Activated naive CD8-positive, alpha-beta T cell treated with anti-CD3 and anti-CD28 coated beads, Interleukin-2, amount 50 U/mL, for 24 hours (primary cell): ENCODE results near the gene SHOX.

Source experiments
- ATAC-seq: fragments of 150-1000 bp; cut with Tn5 transposase; one replicate; pipeline ENCODE4 v1.10.0; 2021
- DNase-seq: peaks from one replicate; pipeline ENCODE4 v3.0.0; 2021
- H3K27ac Mint-ChIP-seq: one replicate; pipeline ENCODE4 v1.8.0; 2021; ENCODE audit warnings: mild to moderate bottlenecking, mixed read lengths
- H3K27me3 Mint-ChIP-seq: one replicate; pipeline ENCODE4 v1.8.0; 2021; ENCODE audit warnings: mixed read lengths
- H3K36me3 Mint-ChIP-seq: one replicate; pipeline ENCODE4 v1.8.0; 2021; ENCODE audit warnings: low read depth, mixed read lengths
- H3K4me1 Mint-ChIP-seq: one replicate; pipeline ENCODE4 v1.8.0; 2021; ENCODE audit warnings: mixed read lengths
- H3K4me3 Mint-ChIP-seq: one replicate; pipeline ENCODE4 v1.8.0; 2021; ENCODE audit warnings: mild to moderate bottlenecking, moderate library complexity, mixed read lengths
- H3K9me3 Mint-ChIP-seq: one replicate; pipeline ENCODE4 v1.8.0; 2021; ENCODE audit warnings: mixed read lengths

The SHOX gene

GRCh38 chrX:689983-690382 lies 59.4 kb downstream of the SHOX start:
- ATAC-seq: no peak

GRCh38 chrX:694800-695199 lies 64.2 kb downstream of the SHOX start:
- no peaks in the 10 kb centered on the region for H3K36me3 Mint-ChIP-seq
- no peak overlapping the region for H3K27ac Mint-ChIP-seq
- DNase-seq (no peak), ATAC-seq (no peak)
- no peak overlapping the region for H3K4me3 Mint-ChIP-seq
- peaks cover 4% of the 10 kb centered on the region for H3K27me3 Mint-ChIP-seq
- H3K9me3 Mint-ChIP-seq: peaks cover 10% of the 10 kb centered on the region
- peaks cover 3% of the 10 kb centered on the region for H3K4me1 Mint-ChIP-seq

More at GRCh38 chrX:689983-690382, 59.4 kb downstream of the SHOX start:
- Mint-ChIP-seq H3K9me3 (peaks cover 11% of the 10 kb centered on the region), H3K27ac (no peak overlapping the region), H3K27me3 (no peaks in the 10 kb centered on the region), H3K4me1 (no peaks in the 10 kb centered on the region), H3K4me3 (no peak overlapping the region), H3K36me3 (no peaks in the 10 kb centered on the region)
- no peak for DNase-seq

- Mint-ChIP-seq H3K36me3 (no peaks in the 10 kb centered on the region), H3K4me3 (no peak overlapping the region), H3K9me3 (peaks cover 10% of the 10 kb centered on the region), H3K27ac (no peak overlapping the region), H3K27me3 (peaks cover 4% of the 10 kb centered on the region), H3K4me1 (peaks cover 3% of the 10 kb centered on the region)
- ATAC-seq (no peak), DNase-seq (no peak)
Measured at GRCh38 chrX:698206-698605, 67.6 kb downstream of the SHOX start.

GRCh38 chrX:700936-701335 lies 70.3 kb downstream of the SHOX start:
- DNase-seq (no peak), ATAC-seq (no peak)
- no peak overlapping the region for H3K4me3 Mint-ChIP-seq
- H3K9me3 Mint-ChIP-seq: peaks cover 5% of the 10 kb centered on the region
- no peaks in the 10 kb centered on the region for H3K36me3 Mint-ChIP-seq
- H3K27ac Mint-ChIP-seq: no peak overlapping the region
- H3K4me1 Mint-ChIP-seq: peaks cover 3% of the 10 kb centered on the region
- H3K27me3 Mint-ChIP-seq: peaks cover 4% of the 10 kb centered on the region

GRCh38 chrX:701673-702072 lies 71.1 kb downstream of the SHOX start:
- H3K4me1 Mint-ChIP-seq: peaks cover 3% of the 10 kb centered on the region
- peaks cover 8% of the 10 kb centered on the region for H3K9me3 Mint-ChIP-seq
- ATAC-seq (no peak), DNase-seq (no peak)
- no peak overlapping the region for H3K27ac Mint-ChIP-seq
- H3K36me3 Mint-ChIP-seq: no peaks in the 10 kb centered on the region
- no peak overlapping the region for H3K4me3 Mint-ChIP-seq
- H3K27me3 Mint-ChIP-seq: peaks cover 4% of the 10 kb centered on the region

GRCh38 chrX:703466-703865 lies 72.9 kb downstream of the SHOX start:
- no peak for ATAC-seq
- Mint-ChIP-seq H3K4me1 (no peaks in the 10 kb centered on the region), H3K27ac (no peak overlapping the region)

GRCh38 chrX:703866-704265 lies 73.3 kb downstream of the SHOX start:
- H3K9me3 Mint-ChIP-seq: peaks cover 12% of the 10 kb centered on the region
- H3K4me1 Mint-ChIP-seq: no peaks in the 10 kb centered on the region
- DNase-seq: no peak
- H3K27ac Mint-ChIP-seq: no peak overlapping the region
- H3K36me3 Mint-ChIP-seq: no peaks in the 10 kb centered on the region
- H3K4me3 Mint-ChIP-seq: no peak overlapping the region
- H3K27me3 Mint-ChIP-seq: no peaks in the 10 kb centered on the region
- no peak for ATAC-seq

More at GRCh38 chrX:703466-703865, 72.9 kb downstream of the SHOX start:
- Mint-ChIP-seq H3K27me3 (no peaks in the 10 kb centered on the region), H3K36me3 (no peaks in the 10 kb centered on the region), H3K9me3 (peaks cover 12% of the 10 kb centered on the region), H3K4me3 (no peak overlapping the region)
- DNase-seq: no peak
